ENCODE measurements around the gene KCNG2. TPM values are rescaled to one million over a fixed set of nuclear protein-coding genes. Genes with fewer than 3 reads are reported as not detected.

The KCNG2 gene
- total RNA-seq, 1 donor from 2014 or later, result not detected

DNA sequence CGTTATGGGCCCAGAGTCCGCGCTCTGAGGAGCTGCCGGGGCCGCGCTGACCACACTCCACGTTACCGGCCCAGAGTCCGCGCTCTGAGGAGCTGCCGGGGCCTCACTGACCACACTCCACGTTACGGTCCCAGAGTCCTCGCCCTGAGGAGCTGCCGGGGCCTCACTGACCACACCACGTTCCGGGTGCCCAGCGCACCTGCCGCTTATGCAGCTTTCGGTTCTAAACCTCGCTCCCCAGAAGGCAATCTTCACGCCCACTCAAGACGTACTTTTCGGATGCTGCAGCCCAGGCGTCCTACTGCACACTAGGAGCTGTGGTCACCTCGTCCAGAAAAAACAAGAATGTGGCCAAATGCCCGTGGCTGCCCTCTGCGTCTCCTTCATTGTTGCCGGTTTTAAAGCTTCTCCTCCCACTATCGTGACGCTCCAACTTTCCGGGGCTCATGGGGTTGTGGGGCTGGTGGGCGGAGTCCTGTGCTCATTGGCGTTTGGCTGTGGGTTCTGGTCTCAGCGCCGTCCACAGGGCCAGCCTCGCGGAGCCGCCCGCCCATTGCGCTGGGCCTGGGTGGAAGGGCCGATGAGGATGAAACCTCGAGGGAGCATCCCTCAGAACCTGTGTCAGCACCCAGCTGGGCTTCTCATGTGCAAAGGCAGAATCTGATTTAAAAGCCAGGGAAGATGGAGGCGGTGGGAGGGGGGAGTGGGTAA lies 11.9 kb downstream of the KCNG2 start:
- Mint-ChIP-seq H3K9me3 (ENCODE audit: low read depth) (no peaks in the 10 kb centered on the region), H3K27ac (no peak overlapping the region), H3K27me3 (peaks cover 54% of the 10 kb centered on the region), H3K4me1 (ENCODE audit: low read depth) (peaks cover 7% of the 10 kb centered on the region), H3K4me3 (ENCODE audit: low read depth) (no peak overlapping the region), H3K36me3 (ENCODE audit: insufficient read depth) (no peaks in the 10 kb centered on the region)
- DNase-seq (ENCODE audit: low spot score, unreplicated experiment), result no peak
- TF ChIP-seq, protein P1, sequence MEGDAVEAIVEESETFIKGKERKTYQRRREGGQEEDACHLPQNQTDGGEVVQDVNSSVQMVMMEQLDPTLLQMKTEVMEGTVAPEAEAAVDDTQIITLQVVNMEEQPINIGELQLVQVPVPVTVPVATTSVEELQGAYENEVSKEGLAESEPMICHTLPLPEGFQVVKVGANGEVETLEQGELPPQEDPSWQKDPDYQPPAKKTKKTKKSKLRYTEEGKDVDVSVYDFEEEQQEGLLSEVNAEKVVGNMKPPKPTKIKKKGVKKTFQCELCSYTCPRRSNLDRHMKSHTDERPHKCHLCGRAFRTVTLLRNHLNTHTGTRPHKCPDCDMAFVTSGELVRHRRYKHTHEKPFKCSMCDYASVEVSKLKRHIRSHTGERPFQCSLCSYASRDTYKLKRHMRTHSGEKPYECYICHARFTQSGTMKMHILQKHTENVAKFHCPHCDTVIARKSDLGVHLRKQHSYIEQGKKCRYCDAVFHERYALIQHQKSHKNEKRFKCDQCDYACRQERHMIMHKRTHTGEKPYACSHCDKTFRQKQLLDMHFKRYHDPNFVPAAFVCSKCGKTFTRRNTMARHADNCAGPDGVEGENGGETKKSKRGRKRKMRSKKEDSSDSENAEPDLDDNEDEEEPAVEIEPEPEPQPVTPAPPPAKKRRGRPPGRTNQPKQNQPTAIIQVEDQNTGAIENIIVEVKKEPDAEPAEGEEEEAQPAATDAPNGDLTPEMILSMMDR (IDR thresholded peaks at IDR 0.05; ENCODE audit: unreplicated experiment), result no peak

DNA sequence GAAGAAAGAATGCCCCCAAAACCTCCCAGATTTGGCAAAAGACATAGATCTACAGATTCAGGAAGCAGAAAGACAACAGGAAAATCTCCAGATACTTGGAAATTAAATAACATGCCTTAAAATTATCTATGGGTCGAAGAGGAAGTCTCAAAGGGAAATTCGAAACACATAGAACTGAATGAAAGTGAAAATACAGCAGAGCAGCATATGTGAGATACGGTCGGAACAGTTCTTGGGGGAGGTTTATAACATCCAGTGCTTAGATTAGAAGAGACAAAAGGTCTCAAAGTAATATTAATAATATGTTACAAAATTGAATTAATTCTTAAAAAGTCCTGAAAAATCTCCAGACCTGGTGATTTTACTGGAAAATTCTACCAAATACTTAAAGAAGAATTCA lies 14.3 kb downstream of the KCNG2 start:
- H3K27me3 Mint-ChIP-seq, result peaks cover 49% of the 10 kb centered on the region
- TF ChIP-seq, protein P1 (IDR thresholded peaks at IDR 0.05; ENCODE audit: unreplicated experiment), result no peak
- DNase-seq (ENCODE audit: low spot score, unreplicated experiment), result no peak
- peaks cover 7% of the 10 kb centered on the region for H3K4me1 Mint-ChIP-seq (ENCODE audit: low read depth)
- H3K36me3 Mint-ChIP-seq (ENCODE audit: insufficient read depth), result no peaks in the 10 kb centered on the region
- no peak overlapping the region for H3K27ac Mint-ChIP-seq
- no peak overlapping the region for H3K4me3 Mint-ChIP-seq (ENCODE audit: low read depth)
- H3K9me3 Mint-ChIP-seq (ENCODE audit: low read depth), result no peaks in the 10 kb centered on the region

DNA sequence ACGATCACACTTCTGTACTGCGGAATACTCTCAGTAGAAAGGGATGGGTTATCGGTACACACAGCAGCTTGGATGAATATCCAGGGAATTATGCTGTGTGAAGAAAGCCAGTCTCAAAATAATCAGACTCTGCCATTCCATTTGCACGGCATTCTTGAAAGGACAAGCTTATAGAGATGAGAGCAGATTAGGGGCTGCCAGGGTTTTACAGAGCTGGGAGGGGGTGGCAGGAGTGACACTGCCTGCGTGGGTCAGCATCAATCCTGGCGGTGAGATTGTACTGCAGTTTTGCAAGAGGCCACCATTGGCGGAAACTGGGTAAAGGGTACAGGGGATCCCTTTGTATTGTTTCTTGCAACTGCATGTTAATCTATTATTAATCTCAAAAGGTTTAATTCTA lies 16.6 kb downstream of the KCNG2 start:
- no peak overlapping the region for H3K4me3 Mint-ChIP-seq (ENCODE audit: low read depth)
- H3K36me3 Mint-ChIP-seq (ENCODE audit: insufficient read depth), result no peaks in the 10 kb centered on the region
- peaks cover 49% of the 10 kb centered on the region for H3K27me3 Mint-ChIP-seq
- DNase-seq (ENCODE audit: low spot score, unreplicated experiment), result no peak
- no peak overlapping the region for H3K27ac Mint-ChIP-seq
- peaks cover 7% of the 10 kb centered on the region for H3K4me1 Mint-ChIP-seq (ENCODE audit: low read depth)
- H3K9me3 Mint-ChIP-seq (ENCODE audit: low read depth), result no peaks in the 10 kb centered on the region
- TF ChIP-seq, protein P1 (IDR thresholded peaks at IDR 0.05; ENCODE audit: unreplicated experiment), result no peak

DNA sequence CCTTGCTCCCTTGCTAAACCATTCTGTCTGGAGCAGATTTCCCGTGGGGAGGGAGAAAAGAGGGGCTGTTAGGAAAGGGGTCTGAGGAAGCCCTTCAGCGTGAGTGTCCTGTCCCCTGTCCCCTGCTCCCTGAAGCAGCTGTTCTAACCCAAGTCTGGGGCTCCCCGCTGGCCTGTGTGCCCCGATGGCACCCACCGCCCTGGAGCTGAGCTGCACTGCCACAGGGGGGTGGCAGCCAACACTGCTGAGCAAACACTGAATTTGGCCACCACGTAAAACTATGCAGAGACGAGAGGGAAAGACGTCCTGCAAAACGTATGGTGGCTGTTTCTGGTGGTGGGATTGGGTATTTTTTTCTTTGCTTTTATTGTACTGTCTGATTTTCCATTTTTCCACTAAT lies 17.9 kb downstream of the KCNG2 start:
- H3K27ac Mint-ChIP-seq, result no peak overlapping the region
- TF ChIP-seq, protein P1 (IDR thresholded peaks at IDR 0.05; ENCODE audit: unreplicated experiment), result no peak
- H3K36me3 Mint-ChIP-seq (ENCODE audit: insufficient read depth), result no peaks in the 10 kb centered on the region
- H3K4me1 Mint-ChIP-seq (ENCODE audit: low read depth), result peaks cover 7% of the 10 kb centered on the region
- H3K4me3 Mint-ChIP-seq (ENCODE audit: low read depth), result no peak overlapping the region
- no peak for DNase-seq (ENCODE audit: low spot score, unreplicated experiment)
- H3K27me3 Mint-ChIP-seq, result peaks cover 54% of the 10 kb centered on the region
- no peaks in the 10 kb centered on the region for H3K9me3 Mint-ChIP-seq (ENCODE audit: low read depth)

DNA sequence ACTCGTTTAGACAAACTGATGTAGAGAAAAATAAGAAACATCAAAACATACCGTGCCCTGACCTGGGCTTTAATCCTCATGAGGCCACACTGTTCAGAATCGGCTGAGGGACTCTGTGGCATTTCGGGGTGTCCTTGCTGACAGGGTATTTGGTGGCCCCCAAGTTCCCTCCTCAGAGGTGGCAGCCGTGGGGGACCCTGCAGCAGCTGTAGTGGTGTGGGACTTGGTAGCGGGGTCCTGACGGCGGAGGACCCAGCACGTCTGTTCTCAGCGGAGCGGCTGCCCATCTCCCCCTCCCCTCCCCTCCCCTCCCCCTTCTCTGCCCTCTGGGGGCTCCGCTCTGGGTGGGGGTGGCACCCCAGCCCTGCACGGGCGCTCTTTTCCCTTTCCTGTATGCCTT lies 18.4 kb downstream of the KCNG2 start:
- Mint-ChIP-seq H3K36me3 (ENCODE audit: insufficient read depth) (no peaks in the 10 kb centered on the region), H3K9me3 (ENCODE audit: low read depth) (no peaks in the 10 kb centered on the region), H3K4me1 (ENCODE audit: low read depth) (peaks cover 7% of the 10 kb centered on the region), H3K27me3 (peaks cover 50% of the 10 kb centered on the region), H3K27ac (no peak overlapping the region), H3K4me3 (ENCODE audit: low read depth) (no peak overlapping the region)
- TF ChIP-seq, protein P1 (IDR thresholded peaks at IDR 0.05; ENCODE audit: unreplicated experiment), result no peak
- DNase-seq (ENCODE audit: low spot score, unreplicated experiment), result no peak
